ENCODE results near the gene DPP7.

DPP7 gene

DNA sequence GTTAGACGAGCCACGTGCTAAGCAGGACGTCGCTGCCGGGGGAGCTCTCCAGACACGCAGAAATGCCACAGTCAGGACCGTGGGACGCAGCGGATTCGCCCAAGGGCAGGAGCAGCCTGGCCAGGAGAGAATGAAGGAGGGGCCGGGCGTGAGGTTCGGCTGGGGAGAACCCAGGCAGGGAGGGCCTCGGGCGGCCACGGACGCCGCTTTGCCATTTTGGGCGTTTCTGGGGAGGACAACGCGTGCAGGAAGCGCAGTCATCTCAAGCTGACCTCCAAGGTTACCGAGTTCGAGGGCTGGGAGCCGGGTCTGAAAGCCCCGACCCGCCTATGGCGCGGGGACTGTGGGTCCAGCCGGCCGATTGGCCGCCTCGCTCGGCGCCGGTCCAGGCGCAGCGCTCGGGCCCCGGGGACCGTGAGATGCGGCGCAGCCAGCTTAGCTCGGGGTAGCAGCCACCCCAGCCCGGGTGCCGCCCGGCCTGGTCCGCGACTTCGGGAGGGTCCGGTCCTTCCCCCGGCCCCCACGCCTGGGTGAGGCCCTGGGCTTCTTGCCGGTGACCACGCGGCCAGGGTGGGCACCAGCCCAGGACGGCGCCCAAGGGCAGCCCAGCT lies 28.5 kb downstream of the DPP7 start:
- no peak for DNase-seq

DNA sequence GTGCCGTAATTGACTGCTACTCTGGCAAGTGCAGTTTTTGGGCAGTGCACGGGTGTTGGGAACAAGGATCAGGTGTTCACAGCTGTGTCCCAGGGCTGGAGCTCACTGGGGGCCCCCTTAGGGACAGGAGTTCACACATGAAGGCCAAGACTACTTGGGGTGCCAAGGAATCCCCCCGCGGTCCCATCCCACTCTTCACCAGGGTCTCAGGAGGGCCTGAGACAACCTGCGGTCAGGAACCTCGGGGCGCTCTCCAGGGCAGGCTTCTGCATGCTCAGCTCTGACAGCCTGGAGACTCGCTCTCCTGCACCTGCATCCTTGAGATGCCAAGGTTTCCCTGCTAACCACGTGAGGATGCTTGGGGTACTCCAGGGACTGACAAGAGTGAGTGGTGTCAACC lies 30.0 kb downstream of the DPP7 start:
- DNase-seq = no peak

DNA sequence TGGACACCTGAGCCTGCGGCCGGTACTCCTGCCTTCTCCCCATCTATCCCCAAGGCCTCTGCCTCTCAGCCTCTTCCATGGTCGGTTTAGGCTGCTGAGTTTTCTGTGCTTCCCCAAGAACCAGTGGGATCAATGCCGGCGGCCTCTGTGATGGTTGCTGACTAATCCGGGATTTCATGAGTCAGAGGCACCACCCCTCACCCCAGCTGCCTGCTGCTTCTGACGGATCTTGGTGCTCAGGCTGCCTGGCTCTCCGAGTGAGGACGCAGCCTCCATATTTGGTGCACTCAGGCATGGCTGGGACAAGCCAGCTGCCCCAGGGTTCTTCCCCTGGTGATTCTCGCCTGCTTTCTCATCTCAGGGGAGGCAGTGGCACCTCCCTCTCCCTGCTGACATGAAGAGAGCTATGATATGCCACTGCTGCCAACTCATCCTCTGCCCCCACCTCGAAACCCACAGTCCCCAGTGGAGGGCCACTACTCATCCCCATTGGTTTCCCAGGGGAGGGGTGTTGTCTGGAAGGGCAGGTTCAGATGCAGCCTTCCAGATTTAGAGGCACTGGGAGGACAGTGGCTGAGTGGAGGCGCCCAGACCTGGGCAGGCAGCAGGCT lies 31.0 kb downstream of the DPP7 start:
- DNase-seq = peak; percentile 76

DNA sequence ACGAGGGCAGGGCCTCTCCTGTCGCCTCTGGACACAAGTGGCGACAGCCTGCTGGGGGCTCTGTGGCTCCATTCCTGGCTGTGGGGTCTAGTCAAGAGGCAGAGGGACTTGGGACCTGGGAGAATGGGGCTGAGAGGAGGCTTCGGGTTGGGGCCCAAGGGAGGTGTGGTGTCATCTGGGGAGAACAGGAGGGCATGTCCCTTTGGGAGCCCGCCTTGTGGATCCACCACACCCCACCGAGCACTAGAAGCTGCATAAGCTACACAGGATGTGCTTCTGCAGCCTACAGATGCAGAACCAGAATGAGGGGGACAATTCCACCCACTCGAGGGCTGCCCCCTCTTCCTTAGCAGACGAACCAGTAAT lies 31.6 kb downstream of the DPP7 start:
- no peak for DNase-seq

DNA sequence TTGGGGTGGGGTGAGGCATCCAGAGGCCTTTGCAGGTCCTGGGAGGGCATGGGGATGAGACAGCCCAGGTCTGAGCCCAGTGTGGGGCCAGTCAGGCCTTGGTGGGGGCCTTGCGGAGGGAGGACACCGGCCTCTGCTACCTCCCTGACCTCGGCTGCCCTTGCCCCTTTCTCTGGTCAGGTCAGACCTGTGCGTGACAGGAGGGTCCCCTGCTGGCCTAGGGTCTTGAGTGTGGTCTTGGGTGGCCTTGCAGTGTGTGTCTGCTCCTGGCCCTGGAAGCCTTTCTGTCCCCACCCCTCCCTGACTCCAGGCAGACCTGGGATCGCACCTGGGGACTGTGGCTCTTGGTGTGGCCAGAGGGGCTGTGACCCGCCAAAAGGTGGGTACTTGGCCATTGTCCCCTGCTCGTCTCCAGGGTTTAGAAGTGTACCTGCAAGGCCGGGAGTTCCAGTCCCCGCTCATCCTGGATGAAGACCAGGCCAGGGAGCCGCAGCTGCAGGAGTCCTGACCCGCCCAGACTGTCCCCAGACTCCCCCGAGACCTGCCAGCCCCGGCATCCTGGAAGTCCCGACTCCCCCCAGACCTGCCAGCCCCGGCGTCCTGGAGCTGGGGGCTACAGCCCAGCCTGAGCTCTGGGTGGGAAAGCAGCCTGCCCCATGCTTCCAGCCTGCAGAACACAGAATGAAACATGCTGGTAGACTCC lies 32.2 kb downstream of the DPP7 start:
- DNase-seq = no peak

DNA sequence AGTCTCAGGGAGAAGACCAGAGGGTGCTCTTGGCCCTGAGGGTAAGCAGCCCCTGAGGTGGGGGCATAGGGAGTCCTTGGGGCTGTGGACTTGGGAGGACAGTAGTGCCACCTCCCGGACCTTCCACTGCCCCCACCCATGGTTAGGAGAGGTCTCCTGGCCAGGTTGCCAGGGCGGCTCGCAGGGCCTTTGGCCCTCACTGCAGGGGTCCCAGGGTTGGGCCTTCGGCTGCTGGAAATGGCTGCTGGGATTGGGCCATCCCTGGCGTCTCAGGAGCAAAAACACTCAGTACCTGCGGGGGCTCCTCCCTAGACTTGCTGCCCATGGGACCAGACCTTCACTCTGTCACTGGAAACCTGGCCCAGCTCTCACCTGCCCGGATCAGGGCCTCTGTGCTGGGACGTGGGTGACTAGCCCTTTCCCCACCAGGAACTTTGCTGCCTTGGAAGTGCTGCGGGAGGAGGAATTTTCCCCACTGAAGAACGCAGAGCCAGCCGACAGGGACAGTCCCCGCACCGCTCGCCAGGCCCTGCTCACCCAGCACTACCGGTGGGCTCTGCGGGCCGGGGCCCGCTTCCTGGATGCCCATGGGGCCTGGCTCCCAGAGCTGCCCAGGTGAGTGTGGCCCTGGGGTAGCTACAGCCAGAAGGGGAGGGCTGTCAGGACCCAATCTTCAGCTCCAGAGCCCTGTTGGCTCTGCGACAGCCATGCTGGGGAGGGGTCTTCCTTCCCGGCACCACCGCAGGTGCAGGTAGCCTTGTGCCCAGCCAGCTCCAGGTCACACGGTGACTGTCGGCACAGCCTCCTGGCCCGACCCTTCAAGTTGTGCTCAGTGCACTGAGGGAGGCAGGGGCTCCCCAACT lies 34.0 kb downstream of the DPP7 start:
- DNase-seq = no peak

DNA sequence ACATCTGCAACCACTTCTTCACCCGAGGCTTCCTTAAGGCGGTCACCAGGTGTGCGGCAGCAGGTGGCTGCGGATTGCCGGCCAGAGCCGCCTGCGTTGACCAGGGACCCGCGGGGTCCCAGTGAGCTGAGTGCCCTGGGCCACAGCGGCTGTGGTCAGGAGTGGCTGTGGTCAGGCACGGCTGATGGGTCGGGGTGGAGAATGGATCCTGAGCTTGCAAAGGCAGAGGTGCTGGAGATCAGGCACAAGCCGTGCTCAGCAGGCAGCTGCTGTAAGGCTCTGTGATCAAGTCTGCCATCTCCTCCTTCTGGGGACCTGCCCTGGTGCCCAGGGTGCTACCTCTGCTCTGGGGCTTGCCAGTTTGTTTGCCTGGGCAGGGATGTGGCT lies 35.1 kb downstream of the DPP7 start:
- DNase-seq = no peak

DNA sequence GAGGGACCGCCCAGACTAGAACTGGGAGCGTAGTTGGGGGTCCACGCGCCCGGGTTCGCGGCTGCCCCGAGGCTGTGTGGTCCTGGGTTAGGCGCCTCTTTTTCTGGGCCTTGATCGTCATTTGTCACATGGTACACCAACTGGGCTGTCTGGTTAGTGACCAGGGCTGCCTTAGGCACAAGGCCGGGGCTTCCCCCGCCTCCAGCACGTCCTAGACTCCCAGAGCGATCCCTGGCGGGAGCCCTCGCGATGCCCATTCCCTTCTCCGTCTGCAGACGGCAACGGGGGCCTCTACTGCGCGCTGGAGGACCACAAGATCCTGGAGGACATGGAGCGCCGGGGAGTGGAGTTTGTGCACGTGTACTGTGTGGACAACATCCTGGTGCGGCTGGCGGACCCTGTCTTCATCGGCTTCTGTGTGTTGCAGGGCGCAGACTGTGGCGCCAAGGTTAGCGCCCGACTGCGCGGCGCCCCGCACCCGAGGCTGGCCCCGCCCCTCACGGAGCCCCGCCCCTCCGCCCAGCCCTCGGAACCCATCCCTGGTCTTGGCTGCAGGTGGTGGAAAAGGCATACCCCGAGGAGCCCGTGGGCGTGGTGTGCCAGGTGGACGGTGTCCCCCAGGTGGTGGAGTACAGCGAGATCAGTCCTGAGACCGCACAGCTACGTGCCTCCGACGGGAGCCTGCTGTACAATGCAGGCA lies 35.7 kb downstream of the DPP7 start:
- DNase-seq = no peak

DNA sequence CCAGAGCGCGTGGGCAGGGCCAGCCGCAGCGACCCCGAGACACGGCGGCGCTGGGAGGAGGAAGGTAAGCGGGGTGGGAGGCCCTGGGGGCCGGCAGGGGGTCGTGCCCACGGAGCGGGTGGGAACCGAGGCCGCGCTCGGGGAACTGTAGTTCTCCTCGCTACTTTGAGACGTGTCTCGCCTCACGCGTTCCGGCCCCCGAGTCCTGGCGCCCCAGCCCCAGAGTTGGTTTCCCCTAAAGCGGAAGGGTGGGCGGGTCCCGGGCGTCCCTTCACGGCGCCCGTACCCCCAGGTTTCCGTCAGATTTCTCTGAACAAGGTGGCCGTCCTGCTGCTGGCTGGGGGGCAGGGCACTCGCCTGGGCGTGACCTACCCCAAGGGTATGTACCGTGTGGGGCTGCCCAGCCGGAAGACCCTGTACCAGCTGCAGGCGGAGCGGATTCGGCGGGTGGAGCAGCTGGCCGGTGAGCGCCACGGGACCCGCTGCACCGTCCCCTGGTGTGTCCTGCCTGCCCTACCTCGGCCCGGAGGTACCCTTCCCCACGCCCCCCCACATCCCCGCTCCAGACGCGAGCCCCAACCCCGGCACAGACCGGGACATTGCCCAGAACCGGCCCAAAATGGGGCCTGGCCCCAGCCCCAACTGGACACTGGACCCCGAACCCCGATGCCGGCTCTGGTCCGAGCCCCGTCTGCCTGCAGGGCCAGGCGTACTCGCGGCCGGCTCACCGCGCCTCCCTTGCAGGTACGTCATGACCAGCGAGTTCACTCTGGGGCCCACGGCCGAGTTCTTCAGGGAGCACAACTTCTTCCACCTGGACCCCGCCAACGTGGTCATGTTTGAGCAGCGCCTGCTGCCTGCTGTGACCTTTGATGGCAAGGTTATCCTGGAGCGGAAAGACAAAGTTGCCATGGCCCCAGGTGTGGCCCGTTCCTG lies 36.5 kb downstream of the DPP7 start:
- DNase-seq = no peak

DNA sequence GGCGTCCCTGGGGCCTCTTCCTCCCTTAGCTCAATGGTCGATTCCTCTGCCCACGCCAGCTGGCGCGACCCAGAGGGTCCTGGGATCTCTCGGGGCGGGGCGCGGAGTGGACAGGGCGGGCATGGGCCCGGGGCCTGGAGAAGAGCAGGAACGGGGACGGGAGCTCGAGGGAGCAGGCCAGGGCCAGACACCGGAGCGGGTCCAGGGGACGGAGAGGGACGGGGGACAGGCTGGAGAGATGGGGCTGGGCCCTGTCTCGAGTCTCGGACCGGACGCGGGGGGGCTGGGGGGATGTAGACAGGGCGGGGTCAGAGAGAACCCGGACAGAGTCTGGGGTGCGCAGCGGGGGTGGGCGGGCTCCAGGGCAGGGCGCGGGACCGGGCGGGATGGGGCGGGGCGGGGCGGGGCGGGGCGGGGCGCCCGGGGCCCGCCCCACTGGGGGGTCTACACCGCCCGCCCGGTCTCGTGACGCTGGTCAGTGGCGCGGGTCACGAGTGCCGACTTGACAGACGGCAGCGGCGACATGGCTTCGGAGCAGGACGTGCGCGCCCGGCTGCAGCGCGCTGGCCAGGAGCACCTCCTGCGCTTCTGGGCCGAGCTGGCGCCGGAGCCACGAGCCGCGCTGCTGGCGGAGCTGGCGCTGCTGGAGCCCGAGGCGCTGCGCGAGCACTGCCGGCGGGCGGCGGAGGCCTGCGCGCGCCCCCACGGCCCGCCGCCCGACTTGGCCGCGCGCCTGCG lies 37.4 kb downstream of the DPP7 start, which contains the start of gene UAP1L1:
UAP1L1 (plus strand) TSS at position 508 of the 738 bp plus-strand sequence; CDS start at position 524, 16 bp downstream.
- peak; percentile 53 for DNase-seq

DNA sequence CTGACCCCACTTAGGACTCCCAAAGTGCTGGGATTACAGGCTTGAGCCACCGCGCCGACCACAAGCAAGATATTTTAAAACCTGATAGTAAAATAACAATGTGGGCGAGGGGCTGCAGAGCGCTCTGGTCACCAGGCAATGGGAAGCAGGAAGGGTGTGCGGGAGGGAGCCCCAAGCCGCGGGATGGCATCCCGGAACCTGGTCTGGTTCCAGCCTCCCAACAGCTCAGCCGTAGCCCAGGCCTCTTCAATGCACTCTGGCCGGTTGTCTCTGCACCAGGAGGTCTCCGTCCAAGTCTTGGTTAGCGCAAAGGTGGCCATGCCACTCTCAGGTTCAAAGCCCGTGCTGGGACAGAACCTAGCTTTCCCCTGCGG lies 37.9 kb downstream of the DPP7 start:
- no peak for DNase-seq

DNA sequence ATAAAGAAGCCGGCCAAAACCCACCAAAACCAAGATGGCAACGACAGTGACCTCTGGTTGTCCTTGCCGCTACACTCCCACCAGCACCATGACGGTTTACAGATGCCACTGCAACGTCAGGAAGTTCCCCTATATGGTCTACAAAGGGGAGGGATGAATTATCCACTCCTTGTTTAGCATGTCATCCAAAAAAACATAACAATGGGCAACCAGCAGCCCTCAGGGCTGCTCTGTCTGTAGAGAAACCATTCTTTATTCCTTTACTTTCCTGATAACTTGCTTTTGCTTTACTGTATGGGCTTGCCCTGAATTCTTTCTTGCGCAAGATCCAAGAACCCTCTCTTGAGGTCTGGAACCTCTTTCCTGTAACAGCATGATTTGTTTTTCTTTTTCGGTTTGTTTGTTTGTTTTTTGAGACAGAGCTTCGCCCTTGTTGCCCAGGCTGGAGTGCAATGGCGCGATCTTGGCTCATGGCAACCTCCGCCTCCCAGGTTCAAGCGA lies 39.2 kb downstream of the DPP7 start:
- DNase-seq = no peak

DNA sequence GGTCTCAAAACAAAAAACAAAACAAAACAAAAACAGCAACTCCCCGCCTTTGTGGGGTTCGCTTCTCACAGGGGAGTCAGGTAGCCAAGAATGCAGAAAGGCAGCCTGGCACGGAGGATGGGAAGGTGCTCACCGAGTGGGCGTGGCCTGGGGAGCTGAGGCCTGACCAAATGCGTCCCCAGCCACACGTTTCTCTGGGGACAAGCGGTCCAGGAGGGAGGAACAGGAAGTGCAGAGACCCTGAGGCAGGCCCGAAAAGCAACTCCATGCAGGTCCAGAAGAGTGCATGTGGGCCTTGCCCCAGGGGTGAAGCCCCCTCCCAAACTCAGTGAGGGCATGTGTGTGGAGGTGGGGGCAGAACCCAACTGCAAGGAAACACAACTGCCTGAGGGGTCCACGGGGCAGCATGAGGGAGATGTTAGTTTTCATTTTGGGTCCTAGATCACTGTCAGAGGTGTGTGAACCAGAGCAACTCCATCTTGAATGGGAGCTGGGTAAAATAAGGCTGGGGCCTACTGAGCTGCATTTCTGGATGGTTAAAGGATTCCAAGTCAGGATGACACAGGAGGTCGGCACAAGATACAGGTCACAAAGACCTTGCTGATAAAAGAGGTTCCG lies 39.8 kb downstream of the DPP7 start:
- DNase-seq = no peak

DNA sequence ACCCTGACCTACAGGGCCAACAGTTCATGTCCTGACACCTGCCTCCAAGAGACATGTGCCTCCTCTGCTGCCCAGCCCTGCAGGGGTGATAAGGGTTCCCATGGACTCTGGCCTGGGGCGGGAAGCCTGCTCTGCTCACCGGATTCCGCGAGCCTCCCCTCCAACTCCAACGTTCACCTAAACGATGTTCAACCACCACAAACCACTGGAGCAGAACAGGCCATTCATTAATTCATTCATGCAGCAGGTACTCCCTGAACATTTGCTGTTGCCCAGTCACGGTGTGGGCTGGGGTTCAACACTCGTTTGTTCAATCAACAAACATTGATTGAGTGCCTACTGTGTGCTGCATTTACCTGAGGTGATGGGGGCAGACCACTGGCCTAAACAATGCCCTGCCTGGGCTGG lies 40.5 kb downstream of the DPP7 start:
- DNase-seq = no peak

DNA sequence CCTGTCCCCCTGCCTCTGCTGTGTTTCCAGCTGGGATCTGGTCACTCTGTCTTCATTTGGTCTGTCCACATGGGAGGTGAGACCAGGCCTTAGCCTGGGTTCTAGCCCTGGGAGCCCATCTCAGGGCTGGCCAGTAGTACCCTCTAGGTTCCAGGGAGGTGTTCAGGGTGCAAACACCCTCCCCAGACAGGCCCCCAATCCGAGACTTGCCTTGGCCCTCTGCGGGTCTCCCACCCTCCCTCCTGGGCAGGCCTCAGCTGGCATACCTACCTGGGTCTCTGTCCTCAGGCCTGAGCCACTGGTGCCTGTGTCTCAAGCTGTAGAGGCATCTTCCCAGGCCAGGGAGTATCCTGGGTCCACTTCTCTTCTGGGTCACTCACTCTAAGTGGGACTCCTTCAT lies 43.3 kb downstream of the DPP7 start:
- no peak for DNase-seq

DNA sequence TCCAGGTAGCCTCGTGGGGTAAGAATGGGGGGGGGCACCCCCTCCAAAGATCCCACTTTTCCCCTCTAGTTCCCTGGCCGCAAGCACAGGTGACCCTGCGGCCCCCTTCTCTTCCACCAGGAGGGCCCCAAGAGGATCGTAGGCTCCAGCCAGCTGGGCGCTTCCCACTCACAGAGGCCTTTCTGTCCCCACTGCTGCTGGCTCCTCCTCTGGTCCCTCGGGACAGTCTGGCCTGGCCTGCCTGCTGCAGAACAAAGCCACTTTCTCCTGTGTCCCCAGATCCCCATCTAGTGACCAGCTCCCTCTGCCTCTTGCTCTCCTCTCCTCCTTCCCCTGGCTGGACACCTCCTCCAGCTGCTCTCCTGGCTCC lies 43.6 kb downstream of the DPP7 start:
- DNase-seq = no peak

DNA sequence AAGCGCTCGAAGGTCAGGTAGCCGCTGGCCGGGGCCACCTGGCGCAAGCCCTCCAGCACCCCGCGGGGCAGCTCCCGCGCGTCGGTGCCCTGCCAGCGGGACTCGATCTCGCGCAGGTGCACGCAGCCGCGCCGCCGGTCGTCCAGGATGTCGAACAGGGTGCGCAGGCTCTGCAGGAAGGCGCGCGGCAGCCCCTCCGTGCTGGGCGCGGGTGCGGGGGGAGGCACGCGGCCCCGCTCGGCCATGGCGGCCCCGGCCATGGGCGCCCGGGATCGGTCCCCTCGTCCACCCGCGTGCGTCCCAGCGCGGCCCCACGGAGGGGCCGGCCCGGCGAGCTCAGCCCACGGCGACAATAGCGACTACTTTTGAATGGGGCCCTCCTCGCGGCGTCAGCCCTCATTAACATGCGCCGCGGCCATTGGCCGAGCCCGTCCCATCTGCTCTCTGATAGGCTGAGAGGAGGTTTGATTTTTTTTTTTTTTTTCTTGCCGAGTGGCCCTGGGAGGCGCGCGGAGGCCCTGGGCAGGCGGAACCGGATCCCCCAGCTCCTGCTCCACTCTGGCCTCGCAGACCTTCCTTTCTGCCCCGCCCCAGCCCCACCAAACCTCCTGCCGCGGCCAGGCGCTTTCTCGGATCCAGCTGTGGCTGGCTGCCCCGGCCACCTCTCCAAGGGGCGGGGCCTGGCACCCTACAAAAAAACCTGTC lies 44.2 kb downstream of the DPP7 start, which contains the start of gene SAPCD2:
SAPCD2 (minus strand) TSS at position 357 of the 705 bp plus-strand sequence; CDS start at position 260, 97 bp downstream.
- peak; percentile 87 for DNase-seq

DNA sequence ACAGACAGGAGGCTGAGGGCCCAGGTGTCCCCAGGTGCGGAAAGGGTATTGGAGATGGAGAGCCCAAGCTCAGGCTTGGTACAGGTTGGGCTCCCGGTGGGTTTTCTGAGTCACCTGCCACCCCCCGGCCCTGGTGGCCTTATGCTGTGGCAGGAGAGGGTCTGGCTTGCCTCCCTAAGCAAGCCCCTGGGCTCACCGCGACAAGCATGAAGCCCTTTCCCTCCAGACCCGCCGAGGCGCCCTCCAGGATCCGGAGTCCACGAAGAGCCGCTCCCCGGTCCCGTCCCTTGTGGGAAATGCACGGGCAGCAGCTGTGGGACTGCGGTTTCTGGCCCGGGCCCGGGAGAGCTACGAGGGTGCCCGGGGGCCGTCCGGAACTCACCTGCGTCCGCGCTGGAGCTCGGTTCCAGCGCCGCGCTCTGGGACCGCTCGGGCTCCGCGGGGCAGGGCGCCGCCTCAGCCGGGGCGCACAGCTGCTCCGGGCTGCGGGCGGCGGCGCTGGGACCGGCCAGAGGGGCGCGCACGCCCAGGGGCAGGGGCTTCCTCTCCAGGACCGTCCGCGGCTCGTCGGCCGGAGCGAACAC lies 44.9 kb downstream of the DPP7 start:
- no peak for DNase-seq

Measured in 8988T (cell line).